Activated gamma-delta T cell treated with anti-CD3 and anti-CD28 coated beads, Interleukin-2, amount 50 U/mL, for 16 hours (primary cell): Measurements from ENCODE around the gene FGFR2.

Experiments used
- DNase-seq: peaks from one replicate; pipeline ENCODE4 v3.0.0-alpha.2; 2020; ENCODE audit warnings: low read depth

The FGFR2 gene

GRCh38 chr10:121553511-121554264, 44.6 kb downstream of the FGFR2 start:
- DNase-seq: no peak

GRCh38 chr10:121552746-121553145, 45.5 kb downstream of the FGFR2 start:
- DNase-seq: no peak

DNA sequence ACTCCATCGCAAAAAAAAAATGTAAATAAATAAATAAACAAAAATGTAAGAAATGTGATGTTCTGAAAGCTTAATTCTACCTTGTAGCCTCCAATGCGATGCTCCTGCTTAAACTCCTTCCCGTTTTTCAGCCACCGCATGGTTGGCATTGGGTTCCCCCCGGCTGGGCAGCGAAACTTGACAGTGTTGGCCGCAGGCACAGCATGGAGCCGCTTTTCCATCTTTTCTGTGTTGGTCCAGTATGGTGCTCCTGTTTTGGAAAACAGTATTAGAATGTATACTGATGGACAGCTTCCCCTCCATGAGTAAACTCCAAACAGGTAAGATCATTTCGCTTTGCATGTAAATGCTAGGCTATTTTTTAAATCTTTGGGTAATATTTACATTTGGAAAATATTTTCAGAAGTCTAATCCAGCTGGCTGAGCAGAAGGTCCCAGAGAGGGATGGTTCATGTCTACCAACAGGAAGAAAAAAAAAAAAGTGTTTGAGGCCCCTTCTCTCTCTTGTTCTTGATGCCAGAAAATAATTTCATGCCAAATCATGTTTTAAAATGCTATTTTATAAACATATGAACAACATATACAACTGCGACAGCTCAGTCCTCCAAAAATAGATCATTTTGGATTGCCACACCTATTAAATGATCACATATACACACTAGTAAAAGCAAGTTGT, 46.9 kb downstream of the FGFR2 start:
- no peak for DNase-seq

GRCh38 chr10:121544301-121544869, 53.9 kb downstream of the FGFR2 start:
- no peak for DNase-seq

- no peak for DNase-seq
Observed at GRCh38 chr10:121543545-121543944, 54.7 kb downstream of the FGFR2 start.

DNA sequence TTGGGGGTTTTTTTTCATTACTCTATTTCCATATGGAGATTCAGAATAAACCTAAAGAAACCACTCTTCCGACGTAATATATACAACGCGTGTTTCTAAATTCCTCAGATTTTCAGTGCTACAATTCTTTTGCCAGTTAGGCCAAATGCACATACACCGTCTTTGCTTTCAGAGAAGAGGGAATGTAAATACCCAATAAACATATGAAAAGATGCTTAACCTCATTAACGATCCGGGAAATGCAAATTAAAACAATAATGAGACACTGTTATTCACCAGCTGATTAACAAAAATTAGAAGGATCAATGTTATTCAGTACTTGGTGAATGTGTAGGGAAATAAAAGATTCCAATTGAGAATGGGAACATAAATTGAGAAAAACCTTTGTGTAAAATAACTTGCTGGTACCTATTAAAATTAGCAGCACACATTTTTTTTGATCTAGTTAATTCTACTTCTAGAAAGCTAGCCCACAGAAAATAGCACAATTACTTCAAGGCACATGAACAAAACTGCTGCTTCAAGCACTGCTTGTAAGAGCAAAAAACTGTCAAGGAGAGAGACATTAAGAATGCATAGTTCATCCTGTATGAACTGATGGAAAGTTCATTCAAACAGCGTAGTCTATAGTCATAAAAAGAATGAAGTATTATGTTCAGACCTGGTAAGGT, 56.7 kb downstream of the FGFR2 start:
- DNase-seq: no peak

GRCh38 chr10:121540732-121541395, 57.4 kb downstream of the FGFR2 start:
- no peak for DNase-seq

GRCh38 chr10:121539786-121540185, 58.5 kb downstream of the FGFR2 start:
- DNase-seq: no peak

DNA sequence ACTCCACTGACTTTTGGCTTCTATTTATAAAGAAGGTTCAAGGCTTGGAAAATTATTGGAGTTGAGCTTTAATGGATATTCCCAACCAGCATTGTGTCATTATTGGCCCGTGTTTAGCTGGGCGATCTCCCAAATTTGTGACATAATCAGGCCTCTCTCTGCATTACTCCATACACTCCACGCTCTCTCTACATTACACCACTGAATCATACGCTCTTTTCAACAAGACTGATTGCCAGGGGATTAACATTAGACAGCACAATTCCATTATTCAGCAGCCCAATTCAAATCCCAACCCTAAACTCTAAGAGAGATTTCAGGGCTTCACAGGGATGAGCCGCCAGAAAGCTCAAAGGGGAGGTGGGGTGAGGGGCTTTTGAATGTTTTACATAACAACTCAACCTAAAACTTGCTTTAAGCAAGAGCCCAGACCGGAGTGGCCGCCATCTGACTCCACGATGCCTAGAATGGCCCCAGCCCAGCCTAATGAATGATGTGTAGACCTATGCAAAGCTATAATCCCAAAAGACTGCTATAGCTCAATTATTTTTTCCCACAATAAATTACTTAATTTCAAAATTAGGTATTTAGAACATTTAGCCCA, 61.8 kb downstream of the FGFR2 start:
- no peak for DNase-seq

GRCh38 chr10:121535381-121535780, 62.9 kb downstream of the FGFR2 start:
- DNase-seq: no peak

DNA sequence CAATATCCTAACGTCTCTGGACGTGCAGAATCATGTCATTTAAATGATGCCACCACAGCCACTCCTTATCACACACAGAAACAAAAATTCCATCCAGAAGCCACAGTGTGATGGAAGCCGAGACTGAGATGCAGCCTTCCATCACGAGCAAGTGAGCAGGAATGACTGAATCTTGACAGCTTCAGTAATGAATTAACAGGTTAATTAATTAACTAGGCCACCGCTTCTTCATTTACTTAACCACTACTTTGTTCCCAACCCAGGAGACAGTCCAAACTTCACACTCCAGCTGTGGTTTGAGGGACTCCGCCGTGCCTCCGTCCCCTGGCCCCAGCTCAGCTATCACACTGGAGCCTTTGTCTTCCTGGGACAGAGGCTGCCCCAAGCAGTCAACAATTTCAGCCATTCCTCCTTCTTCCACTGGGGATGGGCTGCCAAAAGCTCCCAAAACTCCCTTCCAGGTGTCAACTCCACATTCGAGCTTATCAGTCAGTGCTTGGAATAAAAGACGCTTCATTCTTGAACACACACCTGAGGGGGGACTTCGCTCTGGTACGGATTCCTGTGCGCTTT, 65.9 kb downstream of the FGFR2 start:
- DNase-seq: no peak

GRCh38 chr10:121531830-121532178, 66.4 kb downstream of the FGFR2 start:
- DNase-seq: no peak

DNA sequence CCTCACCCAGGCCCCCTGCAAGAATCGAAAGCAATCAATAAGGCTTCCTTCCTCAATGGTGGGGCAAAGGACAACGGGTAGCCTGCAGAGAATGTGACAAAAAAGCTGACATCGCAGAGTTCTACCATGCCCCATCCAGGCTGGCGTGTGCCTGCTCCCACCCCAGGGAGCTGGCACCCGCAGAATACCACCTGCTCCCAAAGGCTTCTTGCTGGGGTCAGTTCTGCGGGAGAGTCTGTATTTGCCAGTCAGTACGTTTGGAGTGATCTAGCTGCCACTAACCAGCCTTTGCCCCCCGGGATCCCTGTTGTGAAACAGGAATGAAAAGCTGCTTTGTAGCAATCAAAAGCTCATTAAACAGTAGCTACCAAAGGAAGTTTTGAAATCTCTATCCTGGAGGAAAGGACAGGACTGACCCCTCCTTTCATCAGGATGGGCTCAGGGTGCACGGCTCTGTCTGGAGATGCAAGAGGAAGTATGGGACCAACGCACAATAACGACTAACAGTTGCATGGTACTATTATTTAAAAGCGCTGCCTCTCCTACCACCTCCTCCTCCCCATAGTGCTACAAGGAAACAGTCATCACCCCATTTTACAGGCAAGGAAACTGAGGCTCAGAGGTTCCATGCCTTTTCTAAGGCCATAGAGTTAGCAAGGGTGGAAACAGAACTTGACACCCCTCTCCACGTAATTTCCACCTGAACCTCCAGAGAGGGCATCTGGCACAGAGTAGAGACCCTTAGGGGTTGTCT, 67.0 kb downstream of the FGFR2 start:
- no peak for DNase-seq

DNA sequence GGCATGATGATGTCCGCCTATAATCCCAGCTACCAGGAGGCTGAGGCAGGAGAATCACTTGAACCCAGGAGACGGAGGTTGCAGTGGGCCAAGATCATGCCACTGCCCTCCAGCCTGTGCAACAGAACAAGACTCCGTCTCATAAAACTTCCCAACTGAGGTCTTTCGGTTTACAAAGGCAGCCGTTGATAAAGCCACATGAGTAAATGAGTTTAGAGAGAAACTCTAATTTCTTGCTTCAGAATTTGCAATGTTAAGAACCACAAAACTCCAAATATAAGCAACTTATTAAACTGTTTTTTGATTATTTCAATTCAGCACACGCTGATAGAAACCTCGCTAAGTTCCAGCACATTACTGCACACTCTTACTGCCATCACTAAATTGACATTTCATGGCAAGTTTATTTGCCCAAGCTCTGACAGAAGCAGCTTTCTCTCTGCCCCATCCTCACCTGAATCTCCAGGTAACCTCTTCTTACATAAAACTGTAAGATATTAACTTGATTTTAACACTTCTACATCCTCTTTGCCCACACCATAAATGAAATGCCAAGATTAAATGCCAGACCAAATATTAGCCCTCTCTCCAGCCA, 67.7 kb downstream of the FGFR2 start:
- DNase-seq: no peak

- DNase-seq: no peak
Observed at GRCh38 chr10:121527690-121528089, 70.6 kb downstream of the FGFR2 start.

DNA sequence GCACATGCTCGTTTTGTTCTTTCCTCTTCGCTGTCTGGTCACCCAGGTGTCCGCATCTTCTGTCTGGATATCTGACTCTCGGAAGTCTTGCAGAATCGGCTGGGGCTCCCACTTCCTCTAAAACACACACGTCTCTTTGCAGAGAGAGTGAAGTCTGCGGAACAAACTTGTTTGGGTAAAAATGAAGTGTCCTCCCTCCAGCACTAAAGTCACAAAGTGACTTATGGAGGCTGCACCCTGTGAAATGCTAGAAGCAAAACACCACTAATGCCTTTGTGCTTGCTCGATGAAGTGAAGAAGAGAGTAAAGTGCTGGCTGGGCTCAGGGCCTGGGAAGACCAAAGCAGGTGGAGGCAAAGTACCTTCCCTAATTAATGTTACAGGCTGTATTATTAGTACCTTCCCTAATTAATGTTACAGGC, 71.4 kb downstream of the FGFR2 start:
- DNase-seq: no peak

GRCh38 chr10:121526135-121526790, 72.0 kb downstream of the FGFR2 start:
- DNase-seq: no peak

DNA sequence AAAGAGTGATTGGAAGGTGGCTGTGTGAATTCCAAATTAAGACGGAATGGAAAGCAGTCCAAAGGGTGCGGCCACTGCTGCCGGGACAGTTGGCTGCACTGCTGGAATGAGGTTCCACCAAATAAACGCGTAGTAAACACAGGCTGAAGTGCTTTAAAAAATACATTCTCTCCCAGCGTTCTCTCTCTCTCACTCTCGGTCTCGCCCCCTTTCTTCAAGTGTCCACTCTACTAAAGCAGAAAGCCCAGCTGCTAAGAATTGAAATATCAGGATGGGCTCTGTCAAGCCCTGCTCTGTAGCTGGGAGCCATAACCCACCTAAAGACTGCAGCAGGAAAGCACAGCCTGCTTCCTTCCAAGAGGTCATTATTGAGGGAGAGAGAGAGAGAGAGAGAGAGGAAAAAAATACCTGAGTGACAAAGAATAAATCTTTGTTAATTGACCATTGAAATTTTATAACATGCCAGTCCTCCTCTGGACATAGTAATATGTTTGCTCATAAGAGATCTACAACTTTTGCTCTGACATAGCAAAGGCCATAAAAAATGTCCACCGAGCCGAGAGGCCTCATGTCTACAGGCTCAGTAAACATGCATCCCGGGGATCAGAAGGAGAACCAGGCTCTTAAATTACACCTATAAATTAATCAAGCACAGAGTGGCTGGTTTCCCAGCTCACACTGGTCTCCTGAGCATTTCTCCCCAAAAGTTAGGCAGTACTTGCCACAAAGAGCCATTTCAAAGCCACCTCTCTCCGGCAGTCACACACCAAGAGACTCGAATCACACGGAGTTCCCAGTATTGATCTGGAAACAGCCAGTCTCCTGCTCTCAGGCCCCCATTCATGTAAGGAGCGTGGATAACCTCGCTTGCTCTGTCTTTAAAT, 72.8 kb downstream of the FGFR2 start:
- DNase-seq: no peak
